ENCODE data around the gene MGME1. TPM values are rescaled to one million over a fixed set of nuclear protein-coding genes. Genes with fewer than 3 reads are reported as not detected.

The MGME1 gene
- total RNA-seq, 1 experiment from 2014 or later, result 15.1 TPM

- CTCF ChIA-PET, result interaction anchor here (0.5 to 0.6 kb wide), 2 partner anchors 21 to 288 kb away, joined by 5 read pairs; partner anchors contain the start of gene RRBP1
- intact Hi-C loops (cut with micrococcal nuclease), result loop anchor here (10.0 kb wide), 1 partner anchor 315 kb away; the partner anchor contains the start of gene ZNF133
Measured at GRCh38 chr20:17969884-17970409, 1.1 kb downstream of the MGME1 start.

DNA sequence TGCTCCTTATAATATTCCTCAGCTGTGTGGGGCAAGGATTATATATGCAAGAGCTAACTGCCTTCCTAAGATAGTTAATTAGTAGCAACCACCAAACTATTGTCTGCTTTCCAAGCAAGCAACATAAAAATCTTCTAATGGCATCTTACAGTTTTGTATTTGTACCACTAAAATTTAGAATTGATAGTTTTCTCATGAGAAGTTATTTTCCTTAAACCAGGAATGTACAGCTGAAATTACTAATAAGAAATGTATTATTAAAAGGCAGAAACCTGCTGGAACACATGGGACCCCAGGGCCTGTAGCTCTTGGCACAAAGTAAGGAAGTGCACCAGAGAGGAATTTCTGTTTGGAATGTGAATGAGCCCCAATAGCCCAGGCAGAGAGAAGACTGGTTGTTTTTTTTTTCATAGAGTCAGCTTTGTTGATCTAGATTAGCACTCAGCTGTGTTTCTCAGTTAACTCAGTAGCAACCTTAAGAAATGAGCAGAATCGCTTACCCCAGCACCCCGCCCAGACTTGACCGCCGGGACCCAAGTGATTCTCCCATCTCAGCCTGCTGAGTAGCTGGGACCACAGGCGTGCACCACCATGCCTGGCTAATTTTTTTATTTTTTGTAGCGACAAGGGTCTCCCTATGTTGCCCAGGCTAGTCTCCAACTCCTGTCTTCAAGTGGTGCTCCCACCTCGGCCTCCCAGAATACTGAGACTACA, 2.6 kb downstream of the MGME1 start:
- ChIA-PET CTCF (interaction anchor here (1.3 kb wide), 1 partner anchor 20 kb away, joined by 8 read pairs; no protein-coding TSS in a partner anchor), POLR2A (ENCODE audit: unreplicated experiment) (no interaction called here)
- intact Hi-C loops (cut with micrococcal nuclease), result no loop called here
- no peak for TF ChIP-seq EZH2 (IDR thresholded peaks at IDR 0.05; ENCODE audit: low read length, unreplicated experiment)
- no peak for TF ChIP-seq EZH2phosphoT487 (IDR thresholded peaks at IDR 0.05; ENCODE audit: borderline replicate concordance, low read length)
- TF ChIP-seq, protein P1, sequence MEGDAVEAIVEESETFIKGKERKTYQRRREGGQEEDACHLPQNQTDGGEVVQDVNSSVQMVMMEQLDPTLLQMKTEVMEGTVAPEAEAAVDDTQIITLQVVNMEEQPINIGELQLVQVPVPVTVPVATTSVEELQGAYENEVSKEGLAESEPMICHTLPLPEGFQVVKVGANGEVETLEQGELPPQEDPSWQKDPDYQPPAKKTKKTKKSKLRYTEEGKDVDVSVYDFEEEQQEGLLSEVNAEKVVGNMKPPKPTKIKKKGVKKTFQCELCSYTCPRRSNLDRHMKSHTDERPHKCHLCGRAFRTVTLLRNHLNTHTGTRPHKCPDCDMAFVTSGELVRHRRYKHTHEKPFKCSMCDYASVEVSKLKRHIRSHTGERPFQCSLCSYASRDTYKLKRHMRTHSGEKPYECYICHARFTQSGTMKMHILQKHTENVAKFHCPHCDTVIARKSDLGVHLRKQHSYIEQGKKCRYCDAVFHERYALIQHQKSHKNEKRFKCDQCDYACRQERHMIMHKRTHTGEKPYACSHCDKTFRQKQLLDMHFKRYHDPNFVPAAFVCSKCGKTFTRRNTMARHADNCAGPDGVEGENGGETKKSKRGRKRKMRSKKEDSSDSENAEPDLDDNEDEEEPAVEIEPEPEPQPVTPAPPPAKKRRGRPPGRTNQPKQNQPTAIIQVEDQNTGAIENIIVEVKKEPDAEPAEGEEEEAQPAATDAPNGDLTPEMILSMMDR (conservative IDR thresholded peaks at IDR 0.05; ENCODE audit: low read depth, low read length), result no peak
- peak overlapping the region; percentile 74 for H3K4me3 ChIP-seq (ENCODE audit: low read length)
- peaks cover 29% of the 10 kb centered on the region for H3K36me3 ChIP-seq (ENCODE audit: low read depth, low read length)
- no peaks in the 10 kb centered on the region for H3K9me3 ChIP-seq (ENCODE audit: low read length)
- H3K27me3 ChIP-seq (ENCODE audit: low read length), result no peaks in the 10 kb centered on the region
- ATAC-seq, result no peak; the same call in 1 of the 2 replicates
- peaks cover 34% of the 10 kb centered on the region for H3K4me1 ChIP-seq (ENCODE audit: insufficient read depth, low read length)
- BruUV-seq (replicated peaks), result no TSS peak
- peak; percentile 46 for DNase-seq
- H3K27ac ChIP-seq (ENCODE audit: low read length), result no peak overlapping the region
- H3K9me2 ChIP-seq (replicated peaks; ENCODE audit: low read length), result no peaks in the 10 kb centered on the region
- H3F3A ChIP-seq (ENCODE audit: low read length, unreplicated experiment), result no peaks in the 10 kb centered on the region
- H3K79me2 ChIP-seq (ENCODE audit: low read length), result peaks cover 95% of the 10 kb centered on the region
- H2AFZ ChIP-seq (ENCODE audit: low read length), result no peak overlapping the region
- peak overlapping the region; percentile 99 for H3K9ac ChIP-seq (ENCODE audit: low read length)
- H4K20me1 ChIP-seq (ENCODE audit: low read length), result peaks cover 29% of the 10 kb centered on the region
- peak overlapping the region; percentile 89 for H3K4me2 ChIP-seq (ENCODE audit: low read length)

More at GRCh38 chr20:17969884-17970409, 1.1 kb downstream of the MGME1 start:
- H3K79me2 ChIP-seq (ENCODE audit: low read length), result peaks cover 98% of the 10 kb centered on the region
- H3K4me2 ChIP-seq (ENCODE audit: low read length), result peak overlapping the region; percentile 89
- peak overlapping the region; percentile 85 for H2AFZ ChIP-seq (ENCODE audit: low read length)
- H3K36me3 ChIP-seq (ENCODE audit: low read depth, low read length), result peaks cover 29% of the 10 kb centered on the region
- no peaks in the 10 kb centered on the region for H3K9me3 ChIP-seq (ENCODE audit: low read length)
- POLR2A ChIA-PET (ENCODE audit: unreplicated experiment), result no interaction called here
- no peaks in the 10 kb centered on the region for H3F3A ChIP-seq (ENCODE audit: low read length, unreplicated experiment)
- BruUV-seq (replicated peaks), result no TSS peak
- H3K27me3 ChIP-seq (ENCODE audit: low read length), result no peaks in the 10 kb centered on the region
- peak; percentile 2; the same call in 1 of the 2 replicates for ATAC-seq
- peak overlapping the region; percentile 74 for H3K4me3 ChIP-seq (ENCODE audit: low read length)
- no peak for TF ChIP-seq EZH2 (IDR thresholded peaks at IDR 0.05; ENCODE audit: low read length, unreplicated experiment)
- TF ChIP-seq, protein P1 (conservative IDR thresholded peaks at IDR 0.05; ENCODE audit: low read depth, low read length), result no peak
- no peak for TF ChIP-seq EZH2phosphoT487 (IDR thresholded peaks at IDR 0.05; ENCODE audit: borderline replicate concordance, low read length)
- H3K9ac ChIP-seq (ENCODE audit: low read length), result peak overlapping the region; percentile 99
- peak overlapping the region; percentile 95 for H3K27ac ChIP-seq (ENCODE audit: low read length)
- no peaks in the 10 kb centered on the region for H3K9me2 ChIP-seq (replicated peaks; ENCODE audit: low read length)
- H4K20me1 ChIP-seq (ENCODE audit: low read length), result peaks cover 44% of the 10 kb centered on the region
- DNase-seq, result peak; percentile 64
- peaks cover 49% of the 10 kb centered on the region for H3K4me1 ChIP-seq (ENCODE audit: insufficient read depth, low read length)
